GM12874 (cell line): ENCODE results near the gene ARHGEF25.

ENCODE experiments used
- TF ChIP-seq, protein P1 (sequence below): IDR thresholded peaks from 2 replicates; pipeline ENCODE4 v1.5.1; 2011; ENCODE audit warnings: low read depth, mild to moderate bottlenecking, control low read depth, low read length, moderate library complexity; ENCODE audit not compliant: insufficient read depth

Gene ARHGEF25

DNA sequence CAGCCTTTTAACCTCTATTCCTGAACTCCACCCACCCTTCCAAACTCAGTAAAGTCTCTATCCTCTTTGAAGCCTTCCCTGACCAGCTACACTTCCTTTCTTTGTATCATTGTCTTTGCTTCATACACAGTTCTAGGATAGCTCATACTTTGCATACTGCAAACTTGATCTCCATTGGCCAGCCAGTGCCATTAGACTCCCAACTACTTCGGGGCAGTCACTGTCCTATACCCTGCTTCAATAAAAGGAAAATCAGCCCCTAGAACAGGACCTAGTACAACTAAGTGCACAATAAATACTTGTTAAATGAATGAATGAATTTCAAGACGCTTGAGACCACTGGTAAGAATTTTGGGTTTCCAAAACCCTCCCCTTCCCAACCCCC lies 20.8 kb upstream of the ARHGEF25 start:
- TF ChIP-seq, protein P1, sequence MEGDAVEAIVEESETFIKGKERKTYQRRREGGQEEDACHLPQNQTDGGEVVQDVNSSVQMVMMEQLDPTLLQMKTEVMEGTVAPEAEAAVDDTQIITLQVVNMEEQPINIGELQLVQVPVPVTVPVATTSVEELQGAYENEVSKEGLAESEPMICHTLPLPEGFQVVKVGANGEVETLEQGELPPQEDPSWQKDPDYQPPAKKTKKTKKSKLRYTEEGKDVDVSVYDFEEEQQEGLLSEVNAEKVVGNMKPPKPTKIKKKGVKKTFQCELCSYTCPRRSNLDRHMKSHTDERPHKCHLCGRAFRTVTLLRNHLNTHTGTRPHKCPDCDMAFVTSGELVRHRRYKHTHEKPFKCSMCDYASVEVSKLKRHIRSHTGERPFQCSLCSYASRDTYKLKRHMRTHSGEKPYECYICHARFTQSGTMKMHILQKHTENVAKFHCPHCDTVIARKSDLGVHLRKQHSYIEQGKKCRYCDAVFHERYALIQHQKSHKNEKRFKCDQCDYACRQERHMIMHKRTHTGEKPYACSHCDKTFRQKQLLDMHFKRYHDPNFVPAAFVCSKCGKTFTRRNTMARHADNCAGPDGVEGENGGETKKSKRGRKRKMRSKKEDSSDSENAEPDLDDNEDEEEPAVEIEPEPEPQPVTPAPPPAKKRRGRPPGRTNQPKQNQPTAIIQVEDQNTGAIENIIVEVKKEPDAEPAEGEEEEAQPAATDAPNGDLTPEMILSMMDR = no peak

DNA sequence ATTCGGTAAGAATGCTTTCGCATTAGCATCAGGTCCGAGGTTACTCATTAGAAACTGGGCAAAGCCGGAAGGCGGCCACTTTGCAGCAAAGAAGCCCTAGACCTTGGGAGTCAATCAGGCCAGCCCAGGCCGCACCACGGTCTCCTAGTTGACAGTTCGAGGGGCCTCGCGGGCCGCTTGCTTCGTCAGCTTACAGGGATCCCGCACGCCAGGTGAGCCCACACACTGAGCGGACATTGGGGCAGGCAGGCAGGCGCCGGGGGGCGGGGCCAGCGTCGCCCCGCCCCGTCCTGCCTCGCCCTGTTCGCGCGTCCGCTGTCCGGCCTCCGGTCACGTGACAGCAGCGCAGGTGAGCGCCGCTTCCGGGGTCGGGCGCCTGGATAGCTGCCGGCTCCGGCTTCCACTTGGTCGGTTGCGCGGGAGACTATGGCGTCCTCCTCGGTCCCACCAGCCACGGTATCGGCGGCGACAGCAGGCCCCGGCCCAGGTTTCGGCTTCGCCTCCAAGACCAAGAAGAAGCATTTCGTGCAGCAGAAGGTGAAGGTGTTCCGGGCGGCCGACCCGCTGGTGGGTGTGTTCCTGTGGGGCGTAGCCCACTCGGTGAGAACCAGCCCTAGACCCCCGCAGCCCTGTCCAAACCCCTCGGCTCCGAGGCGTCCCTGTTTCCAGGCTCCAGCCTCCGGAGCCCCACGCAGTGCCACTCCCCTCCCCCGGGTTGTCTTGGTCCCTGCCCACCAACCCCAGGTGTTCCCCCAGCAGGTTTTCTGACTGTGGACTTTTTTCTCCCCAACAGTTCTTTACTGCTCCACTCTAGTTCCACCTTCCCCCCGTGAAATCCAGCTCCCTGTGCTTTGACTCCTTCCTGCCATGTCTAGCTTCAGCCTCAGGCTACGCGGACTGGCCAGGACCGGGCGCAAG lies 20.1 kb upstream of the ARHGEF25 start, which contains the start of gene PIP4K2C:
PIP4K2C (plus strand) TSS at position 329 of the 918 bp plus-strand sequence; CDS start at position 427, 98 bp downstream.
- TF ChIP-seq, protein P1 = no peak

DNA sequence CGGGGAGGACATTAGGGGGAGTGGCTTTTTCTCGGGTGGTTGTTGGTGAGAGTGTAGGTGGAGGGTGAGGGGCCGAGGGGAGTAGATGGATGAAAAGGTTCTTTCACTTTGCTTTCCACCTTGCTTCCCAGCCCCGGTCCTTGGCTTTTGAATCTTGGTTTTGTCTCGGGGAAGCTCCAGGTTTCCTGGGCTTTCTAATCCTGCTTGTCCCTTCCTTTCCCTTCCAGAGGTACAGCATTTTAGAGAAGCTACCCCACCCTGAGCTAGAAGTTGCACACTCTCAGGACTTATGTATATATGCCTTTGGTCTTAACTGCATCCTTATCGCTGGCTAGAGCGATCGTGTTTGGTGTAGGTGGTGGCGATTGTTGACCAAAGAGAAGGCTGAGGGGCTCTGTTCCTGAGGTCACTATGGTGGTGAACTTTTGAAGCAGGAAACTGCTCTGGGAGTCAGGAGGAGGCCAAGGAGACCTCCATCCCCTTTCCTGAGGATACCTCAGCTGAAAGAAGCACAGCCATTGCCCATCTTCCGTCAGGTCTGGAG lies 19.4 kb upstream of the ARHGEF25 start:
- TF ChIP-seq, protein P1 = no peak

DNA sequence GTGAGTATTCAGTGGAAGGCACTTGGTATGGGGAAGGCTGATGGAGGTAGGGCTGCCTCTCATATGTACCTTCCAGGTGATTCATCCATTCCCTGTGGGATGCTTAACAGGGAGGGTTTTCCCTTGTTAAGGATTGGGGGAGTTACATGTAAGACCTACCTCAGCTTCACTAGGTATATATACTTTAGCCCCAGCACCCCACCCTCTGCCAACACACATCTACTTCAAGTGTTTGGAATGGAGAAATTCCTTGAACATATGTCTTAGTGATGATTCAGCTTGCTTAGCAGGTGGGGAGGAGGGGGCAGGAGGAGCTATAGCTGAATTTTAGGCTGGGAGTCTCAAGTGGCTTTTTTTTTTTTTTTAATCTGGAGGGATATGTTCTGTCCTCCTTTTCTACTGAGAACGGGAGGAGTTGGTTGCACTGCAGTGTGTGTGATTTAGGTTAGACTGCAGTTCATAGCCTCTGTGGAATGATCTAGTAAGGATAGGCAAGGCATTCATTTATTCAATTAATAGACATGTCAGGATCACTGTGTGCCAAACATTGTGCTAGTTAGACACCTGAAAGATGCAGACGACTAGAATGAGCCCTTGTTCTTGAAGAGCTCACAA lies 18.6 kb upstream of the ARHGEF25 start:
- TF ChIP-seq, protein P1 = no peak

DNA sequence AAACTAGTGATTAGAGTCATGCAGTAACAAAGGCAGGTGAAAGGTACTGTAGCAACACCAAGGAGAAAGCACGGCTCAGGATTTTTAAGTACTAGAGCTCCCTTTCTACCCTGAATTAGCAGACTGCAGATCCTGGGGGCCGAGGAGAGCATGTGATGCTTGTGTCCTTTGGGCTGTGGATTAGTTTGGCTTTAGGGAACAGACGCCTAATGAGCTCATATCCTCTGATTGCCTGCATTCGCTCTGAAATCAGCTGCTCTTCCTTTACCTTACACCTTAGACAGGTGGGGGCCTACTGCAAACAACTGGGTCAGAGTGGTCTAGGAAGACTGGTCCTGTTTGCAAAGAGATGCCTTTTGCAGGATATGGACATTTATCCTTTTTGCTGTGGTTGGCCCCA lies 18.0 kb upstream of the ARHGEF25 start:
- TF ChIP-seq, protein P1 = no peak

DNA sequence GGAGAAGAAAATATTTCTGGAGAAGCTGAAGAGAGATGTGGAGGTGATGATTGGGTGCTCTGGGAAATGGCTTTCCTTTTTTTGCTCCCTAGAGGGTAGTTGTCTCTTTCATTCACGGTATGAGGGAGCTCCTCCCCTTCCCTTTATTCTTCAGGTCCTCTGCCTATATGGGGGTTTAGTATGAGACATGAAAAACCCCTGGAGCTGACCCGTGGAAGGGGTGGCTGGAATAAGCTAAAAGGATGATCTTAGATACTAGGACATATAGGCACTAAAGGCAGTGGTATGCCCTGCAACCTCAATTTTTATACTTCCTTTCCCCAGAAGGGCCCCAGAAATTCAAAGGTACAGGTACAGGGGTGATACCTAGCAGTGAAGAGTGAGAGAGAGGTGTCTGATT lies 10.8 kb upstream of the ARHGEF25 start:
- TF ChIP-seq, protein P1 = no peak

DNA sequence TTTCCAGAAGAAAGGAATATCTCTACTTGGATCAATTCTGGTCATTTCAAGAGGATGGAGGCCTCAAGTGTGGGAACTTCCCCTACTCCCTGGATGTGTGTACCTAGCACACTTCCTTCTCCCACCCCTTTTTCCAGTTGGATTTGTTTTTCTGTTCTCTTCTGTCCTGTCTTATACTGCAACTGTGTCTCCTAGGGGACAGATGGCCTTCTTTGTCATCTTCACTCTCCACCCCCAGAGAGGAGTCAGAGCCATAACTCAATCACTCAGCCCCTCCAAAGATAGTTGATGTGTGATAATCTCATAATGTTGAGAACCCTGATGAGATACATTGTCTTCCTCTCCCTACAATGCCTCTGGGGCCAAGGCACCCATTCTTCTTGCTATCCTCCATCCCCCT lies 8.7 kb upstream of the ARHGEF25 start:
- TF ChIP-seq, protein P1 = no peak
